Measurements from ENCODE around the gene TRABD2A. TPM values are rescaled to one million over a fixed set of nuclear protein-coding genes. Genes with fewer than 3 reads are reported as not detected.
"Not testable (repeated sequence)": the region's sequence is repeated elsewhere in the genome, so short reads cannot be mapped to it uniquely, and the experiment has no call there.

Gene TRABD2A
- polyA plus RNA-seq, 2 donors: 0.08 to 0.32 TPM

DNA sequence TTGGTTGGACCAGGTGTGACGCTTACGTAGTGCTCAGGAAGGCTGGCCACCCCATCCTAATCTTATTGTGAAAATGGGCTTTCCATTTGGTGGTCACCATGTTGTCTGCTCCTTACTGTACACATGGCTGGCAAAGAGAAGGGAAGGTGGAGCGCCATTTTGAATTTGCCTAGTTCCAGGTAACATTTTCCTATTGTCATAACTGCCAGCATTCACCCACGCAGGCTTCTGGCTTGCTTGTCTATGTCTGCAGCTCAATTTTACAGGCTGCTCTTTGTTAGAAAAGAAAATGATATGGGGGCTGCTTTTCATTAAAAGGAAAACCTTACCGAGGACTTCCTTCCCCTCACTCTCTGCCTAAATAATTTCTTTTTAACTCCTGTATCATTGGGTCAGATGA lies 36.9 kb upstream of the TRABD2A start:
- H3K27ac ChIP-seq (ENCODE audit: low read depth in 2 of 2, low read length in 1 of 2); H3K36me3 ChIP-seq (ENCODE audit: control insufficient read depth in 2 of 2, insufficient read depth in 2 of 2, low read length in 1 of 2); H3K27me3 ChIP-seq (ENCODE audit: control insufficient read depth in 1 of 2, insufficient read depth in 2 of 2, low read length in 2 of 2); H3K4me3 ChIP-seq (ENCODE audit: low read depth in 1 of 2, low read length in 2 of 2); H3K9me3 ChIP-seq (ENCODE audit: control insufficient read depth in 2 of 2, insufficient read depth in 1 of 2, low read depth in 1 of 2, low read length in 1 of 2); H3K4me1 ChIP-seq (ENCODE audit: control insufficient read depth in 2 of 2, insufficient read depth in 2 of 2, low read length in 1 of 2): not testable (repeated sequence)
- WGBS, 2 donors: 91 to 93% methylated on average over 5 of the region's 5 CpGs

DNA sequence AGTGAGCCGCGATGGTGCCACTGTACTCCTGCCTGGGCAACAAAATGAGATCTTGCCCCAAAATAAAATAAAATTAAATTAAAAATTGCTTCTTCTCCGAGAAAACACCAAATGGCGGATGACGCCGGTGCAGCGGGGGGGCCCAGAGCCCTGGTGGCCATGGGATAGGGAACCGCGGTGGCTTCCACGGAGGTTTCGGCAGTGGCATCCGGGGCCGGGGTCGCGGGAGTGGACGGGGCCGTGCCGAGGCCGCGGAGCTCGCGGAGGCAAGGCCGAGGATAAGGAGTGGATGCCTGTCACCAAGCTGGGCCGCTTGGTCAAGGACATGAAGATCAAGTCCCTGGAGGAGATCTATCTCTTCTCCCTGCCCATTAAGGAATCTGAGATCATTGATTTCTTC lies 34.8 kb upstream of the TRABD2A start:
- H3K27ac ChIP-seq (ENCODE audit: low read depth in 2 of 2, low read length in 1 of 2); H3K27me3 ChIP-seq (ENCODE audit: control insufficient read depth in 1 of 2, insufficient read depth in 2 of 2, low read length in 2 of 2); H3K4me1 ChIP-seq (ENCODE audit: control insufficient read depth in 2 of 2, insufficient read depth in 2 of 2, low read length in 1 of 2); H3K4me3 ChIP-seq (ENCODE audit: low read depth in 1 of 2, low read length in 2 of 2); H3K9me3 ChIP-seq (ENCODE audit: control insufficient read depth in 2 of 2, insufficient read depth in 1 of 2, low read depth in 1 of 2, low read length in 1 of 2); H3K36me3 ChIP-seq (ENCODE audit: control insufficient read depth in 2 of 2, insufficient read depth in 2 of 2, low read length in 1 of 2): not testable (repeated sequence)
- WGBS, 2 donors: 95 to 98% methylated on average over 24 of the region's 24 CpGs

DNA sequence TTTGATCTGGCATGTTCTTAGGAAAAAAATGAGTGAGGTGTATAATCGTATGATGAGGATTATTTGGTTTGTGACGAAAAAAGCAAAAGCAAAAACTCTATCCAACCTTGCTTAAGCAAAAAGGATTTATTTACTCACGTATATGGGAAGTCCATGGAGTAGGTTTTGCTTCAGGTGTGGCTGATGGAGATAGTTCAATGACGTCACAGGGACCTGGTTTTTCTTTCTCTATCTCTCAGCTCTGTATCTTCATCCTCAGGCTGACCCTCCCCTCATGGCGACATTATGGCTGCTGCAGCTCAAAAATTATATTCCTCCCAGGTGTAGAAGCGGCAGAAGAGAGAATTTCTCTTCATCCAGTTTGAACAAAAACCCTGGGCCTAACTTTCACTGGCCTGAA lies 33.5 kb upstream of the TRABD2A start:
- no peaks in the 10 kb centered on the region for H3K36me3 ChIP-seq (ENCODE audit: control insufficient read depth in 2 of 2, insufficient read depth in 2 of 2, low read length in 1 of 2)
- no peaks in the 10 kb centered on the region for H3K27me3 ChIP-seq (ENCODE audit: control insufficient read depth in 1 of 2, insufficient read depth in 2 of 2, low read length in 2 of 2)
- H3K4me1 ChIP-seq (ENCODE audit: control insufficient read depth in 2 of 2, insufficient read depth in 2 of 2, low read length in 1 of 2): no peaks in the 10 kb centered on the region
- H3K4me3 ChIP-seq (ENCODE audit: low read depth in 1 of 2, low read length in 2 of 2): no peak overlapping the region
- peaks cover 0 to 2% of the 10 kb centered on the region in 2 donors for H3K9me3 ChIP-seq (ENCODE audit: control insufficient read depth in 2 of 2, insufficient read depth in 1 of 2, low read depth in 1 of 2, low read length in 1 of 2)
- 91% methylated on average over 6 of the region's 6 CpGs for WGBS, 2 donors
- H3K27ac ChIP-seq (ENCODE audit: low read depth in 2 of 2, low read length in 1 of 2): no peak overlapping the region

DNA sequence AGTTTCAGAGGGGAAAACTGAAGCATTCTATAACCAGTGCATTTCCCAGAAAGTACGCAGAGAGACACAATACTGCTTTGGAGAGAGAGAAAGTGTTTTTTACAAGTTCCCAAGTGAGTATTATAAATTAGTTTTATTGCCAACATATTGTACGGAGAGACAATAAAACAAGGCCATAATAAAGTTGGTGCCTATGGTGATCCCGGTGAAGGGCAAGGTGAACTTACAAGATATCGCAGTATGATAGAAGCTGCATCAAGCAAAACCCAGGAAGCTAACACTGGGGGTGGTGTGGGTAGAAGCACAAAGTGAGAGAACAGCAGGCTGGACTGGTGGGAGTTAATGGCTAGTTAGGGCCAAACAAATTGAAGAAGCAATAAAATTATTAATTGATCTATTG lies 32.1 kb upstream of the TRABD2A start:
- no peaks in the 10 kb centered on the region for H3K36me3 ChIP-seq (ENCODE audit: control insufficient read depth in 2 of 2, insufficient read depth in 2 of 2, low read length in 1 of 2)
- no peak overlapping the region for H3K27ac ChIP-seq (ENCODE audit: low read depth in 2 of 2, low read length in 1 of 2)
- H3K27me3 ChIP-seq (ENCODE audit: control insufficient read depth in 1 of 2, insufficient read depth in 2 of 2, low read length in 2 of 2): no peaks in the 10 kb centered on the region
- H3K4me3 ChIP-seq (ENCODE audit: low read depth in 1 of 2, low read length in 2 of 2): no peak overlapping the region
- H3K9me3 ChIP-seq (ENCODE audit: control insufficient read depth in 2 of 2, insufficient read depth in 1 of 2, low read depth in 1 of 2, low read length in 1 of 2): peaks cover 0 to 6% of the 10 kb centered on the region in 2 donors
- 90 to 96% methylated on average over 4 of the region's 4 CpGs for WGBS, 2 donors
- H3K4me1 ChIP-seq (ENCODE audit: control insufficient read depth in 2 of 2, insufficient read depth in 2 of 2, low read length in 1 of 2): peaks cover 0 to 5% of the 10 kb centered on the region in 2 donors

DNA sequence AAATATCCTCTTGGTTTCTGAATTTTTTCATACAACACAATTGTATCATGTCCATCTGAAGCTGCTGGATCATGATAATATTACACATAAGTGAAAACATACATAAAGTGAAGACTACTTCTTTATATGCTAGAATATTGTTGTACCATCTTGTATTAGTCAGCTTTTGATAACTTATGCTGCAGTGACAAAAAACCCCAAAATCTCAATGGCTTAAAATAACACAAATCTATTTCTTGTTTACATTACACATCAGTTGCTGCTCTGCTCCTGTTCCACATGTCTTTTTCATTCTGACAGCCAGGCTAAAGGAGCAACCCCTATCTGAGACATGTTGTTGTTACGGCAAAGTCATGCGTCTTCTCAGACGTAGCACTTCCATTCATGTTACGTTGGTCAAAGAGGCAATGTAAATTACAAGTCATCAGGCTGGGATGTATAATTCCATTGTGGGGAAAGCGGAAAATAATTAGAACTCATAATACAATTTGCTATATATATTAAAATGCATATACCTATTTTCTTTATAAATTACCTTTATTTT lies 30.3 kb upstream of the TRABD2A start:
- Histone ChIP-seq H3K27me3 (ENCODE audit: control insufficient read depth in 1 of 2, insufficient read depth in 2 of 2, low read length in 2 of 2) (no peaks in the 10 kb centered on the region), H3K27ac (ENCODE audit: low read depth in 2 of 2, low read length in 1 of 2) (no peak overlapping the region), H3K4me1 (ENCODE audit: control insufficient read depth in 2 of 2, insufficient read depth in 2 of 2, low read length in 1 of 2) (peaks cover 0 to 5% of the 10 kb centered on the region in 2 donors), H3K36me3 (ENCODE audit: control insufficient read depth in 2 of 2, insufficient read depth in 2 of 2, low read length in 1 of 2) (no peaks in the 10 kb centered on the region), H3K9me3 (ENCODE audit: control insufficient read depth in 2 of 2, insufficient read depth in 1 of 2, low read depth in 1 of 2, low read length in 1 of 2) (peaks cover 0 to 6% of the 10 kb centered on the region in 2 donors), H3K4me3 (ENCODE audit: low read depth in 1 of 2, low read length in 2 of 2) (no peak overlapping the region)
- WGBS, 2 donors: 98% methylated on average over 5 of the region's 5 CpGs

DNA sequence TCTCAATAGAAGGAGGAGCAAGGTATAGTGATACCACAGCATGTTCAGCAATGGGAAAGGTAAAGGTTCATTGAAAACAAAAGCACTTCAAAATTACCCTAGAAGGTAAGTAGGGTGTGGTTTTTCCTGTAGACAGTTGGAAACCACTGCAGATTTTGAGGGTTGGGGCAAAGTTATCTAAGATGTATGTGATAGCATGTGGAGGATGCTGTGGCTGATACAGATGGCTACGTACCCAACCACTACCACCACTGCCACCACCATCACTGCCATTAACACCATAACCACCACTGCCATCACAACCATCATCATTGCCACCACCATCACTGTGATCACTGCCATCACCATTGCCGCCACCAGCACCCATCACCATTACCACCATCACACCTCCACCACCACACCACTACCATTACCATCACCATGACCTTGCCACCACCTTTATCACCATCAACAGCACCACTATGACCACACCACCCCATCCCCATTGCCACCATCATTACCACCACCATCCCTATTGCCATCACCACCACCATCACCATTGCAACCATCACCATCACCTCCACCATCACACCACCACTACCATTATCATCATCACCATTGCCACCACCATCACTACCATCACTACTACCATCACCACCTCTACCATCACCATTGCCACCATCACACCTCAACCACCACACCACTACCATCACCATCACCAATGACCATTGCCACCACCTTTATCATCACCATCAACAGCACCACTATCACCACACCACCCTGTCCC lies 28.2 kb upstream of the TRABD2A start:
- Histone ChIP-seq H3K9me3 (ENCODE audit: control insufficient read depth in 2 of 2, insufficient read depth in 1 of 2, low read depth in 1 of 2, low read length in 1 of 2) (peaks cover 0 to 6% of the 10 kb centered on the region in 2 donors), H3K4me1 (ENCODE audit: control insufficient read depth in 2 of 2, insufficient read depth in 2 of 2, low read length in 1 of 2) (peaks cover 0 to 5% of the 10 kb centered on the region in 2 donors), H3K27me3 (ENCODE audit: control insufficient read depth in 1 of 2, insufficient read depth in 2 of 2, low read length in 2 of 2) (no peaks in the 10 kb centered on the region), H3K36me3 (ENCODE audit: control insufficient read depth in 2 of 2, insufficient read depth in 2 of 2, low read length in 1 of 2) (no peaks in the 10 kb centered on the region), H3K27ac (ENCODE audit: low read depth in 2 of 2, low read length in 1 of 2) (peak overlapping the region; percentile 51 to 60), H3K4me3 (ENCODE audit: low read depth in 1 of 2, low read length in 2 of 2) (no peak overlapping the region)
- 89 to 93% methylated on average over 2 of the region's 2 CpGs for WGBS, 2 donors

DNA sequence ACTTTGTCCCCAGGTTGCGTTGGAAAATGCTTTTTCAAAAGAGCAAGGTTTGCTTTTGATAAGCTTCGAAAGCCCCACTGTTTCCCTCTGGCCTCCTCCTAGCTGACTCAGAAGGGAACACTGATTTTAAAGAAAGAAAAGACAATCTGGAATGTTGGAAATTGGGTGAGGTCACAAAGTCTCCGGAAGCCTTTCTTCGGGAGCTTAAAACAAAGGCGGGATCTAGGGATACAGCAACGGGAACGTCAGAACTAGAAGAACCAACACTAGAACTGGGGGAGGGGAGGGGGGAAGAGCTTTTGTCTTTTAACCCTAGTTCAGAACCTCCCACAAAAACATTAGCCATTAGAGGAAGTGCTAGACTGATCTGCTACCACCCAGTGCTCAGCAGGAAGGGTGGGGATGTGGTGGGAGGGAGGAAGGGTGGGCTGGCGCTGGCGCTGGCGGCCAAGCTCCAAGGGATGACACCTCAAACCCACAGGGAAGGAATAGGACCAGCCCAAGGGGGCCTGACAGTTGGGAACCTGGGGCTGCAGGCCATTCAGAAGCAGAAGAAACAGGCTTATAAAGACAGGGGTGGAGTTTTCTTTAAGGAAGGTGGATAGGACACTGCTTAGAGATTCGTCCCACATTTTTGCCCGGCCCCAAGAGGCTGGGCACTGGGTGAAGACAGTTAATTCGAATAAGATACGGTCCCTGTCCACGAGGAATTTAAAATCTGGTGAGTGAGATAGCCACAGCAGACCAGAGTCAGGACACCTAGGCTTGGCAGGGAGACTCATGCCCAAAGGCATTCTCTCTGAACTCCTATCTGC lies 26.2 kb upstream of the TRABD2A start:
- 9 to 18% methylated on average over 15 of the region's 15 CpGs for WGBS, 2 donors
- Histone ChIP-seq H3K4me3 (ENCODE audit: low read depth in 1 of 2, low read length in 2 of 2) (peak overlapping the region; percentile 77 to 94), H3K36me3 (ENCODE audit: control insufficient read depth in 2 of 2, insufficient read depth in 2 of 2, low read length in 1 of 2) (no peaks in the 10 kb centered on the region), H3K27me3 (ENCODE audit: control insufficient read depth in 1 of 2, insufficient read depth in 2 of 2, low read length in 2 of 2) (no peaks in the 10 kb centered on the region), H3K4me1 (ENCODE audit: control insufficient read depth in 2 of 2, insufficient read depth in 2 of 2, low read length in 1 of 2) (peaks cover 0 to 5% of the 10 kb centered on the region in 2 donors), H3K27ac (ENCODE audit: low read depth in 2 of 2, low read length in 1 of 2) (peak overlapping the region; percentile 95 to 96), H3K9me3 (ENCODE audit: control insufficient read depth in 2 of 2, insufficient read depth in 1 of 2, low read depth in 1 of 2, low read length in 1 of 2) (peaks cover 0 to 6% of the 10 kb centered on the region in 2 donors)

DNA sequence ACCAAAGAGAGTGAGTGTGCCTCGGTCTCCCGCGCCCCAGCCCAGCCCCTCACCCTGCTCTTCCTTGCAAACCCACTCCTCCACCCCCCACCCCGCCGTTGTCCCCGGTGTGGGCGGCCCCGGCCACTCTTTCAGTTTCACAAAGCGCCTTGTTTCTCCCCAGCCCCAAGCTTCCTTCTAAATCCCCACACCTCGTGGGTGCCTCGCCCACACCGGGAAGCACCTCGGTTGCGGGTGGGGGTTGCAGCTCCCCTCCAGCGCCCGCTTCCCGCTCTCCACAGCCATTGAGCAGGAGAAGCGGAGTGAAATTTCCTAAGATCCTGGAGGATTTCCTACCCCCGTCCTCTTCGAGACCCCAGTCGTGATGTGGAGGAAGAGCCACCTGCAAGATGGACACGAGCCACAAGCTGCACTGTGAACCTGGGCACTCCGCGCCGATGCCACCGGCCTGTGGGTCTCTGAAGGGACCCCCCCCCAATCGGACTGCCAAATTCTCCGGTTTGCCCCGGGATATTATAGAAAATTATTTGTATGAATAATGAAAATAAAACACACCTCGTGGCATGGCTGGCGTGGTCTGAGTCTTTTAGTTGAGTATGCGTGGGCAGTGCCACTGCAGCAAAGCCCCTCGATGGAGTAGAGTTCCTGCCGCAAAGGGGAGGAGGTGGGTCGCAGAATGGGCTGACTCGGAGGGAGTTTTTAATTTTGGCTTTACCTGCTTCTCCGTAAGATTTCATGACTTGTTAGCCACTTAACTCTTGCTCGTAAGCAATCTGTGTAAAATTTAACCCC lies 25.4 kb upstream of the TRABD2A start:
- H3K36me3 ChIP-seq (ENCODE audit: control insufficient read depth in 2 of 2, insufficient read depth in 2 of 2, low read length in 1 of 2): no peaks in the 10 kb centered on the region
- H3K4me1 ChIP-seq (ENCODE audit: control insufficient read depth in 2 of 2, insufficient read depth in 2 of 2, low read length in 1 of 2): peaks cover 0 to 5% of the 10 kb centered on the region in 2 donors
- peaks cover 0 to 6% of the 10 kb centered on the region in 2 donors for H3K9me3 ChIP-seq (ENCODE audit: control insufficient read depth in 2 of 2, insufficient read depth in 1 of 2, low read depth in 1 of 2, low read length in 1 of 2)
- H3K27ac ChIP-seq (ENCODE audit: low read depth in 2 of 2, low read length in 1 of 2): peak overlapping the region; percentile 95 to 96
- 1% methylated on average over 37 to 38 of the region's 38 CpGs for WGBS, 2 donors
- H3K27me3 ChIP-seq (ENCODE audit: control insufficient read depth in 1 of 2, insufficient read depth in 2 of 2, low read length in 2 of 2): no peaks in the 10 kb centered on the region
- H3K4me3 ChIP-seq (ENCODE audit: low read depth in 1 of 2, low read length in 2 of 2): peak overlapping the region; percentile 77 to 94

Measured in esophagus (tissue), 2 donors.